Measurements from ENCODE around the gene CEMIP. TPM values are rescaled to one million over a fixed set of nuclear protein-coding genes. Genes with fewer than 3 reads are reported as not detected.

The CEMIP gene
- polyA plus RNA-seq, 2 of the 4 experiments (the other 2 are of a cell fraction), result 0.54 to 0.84 TPM

DNA sequence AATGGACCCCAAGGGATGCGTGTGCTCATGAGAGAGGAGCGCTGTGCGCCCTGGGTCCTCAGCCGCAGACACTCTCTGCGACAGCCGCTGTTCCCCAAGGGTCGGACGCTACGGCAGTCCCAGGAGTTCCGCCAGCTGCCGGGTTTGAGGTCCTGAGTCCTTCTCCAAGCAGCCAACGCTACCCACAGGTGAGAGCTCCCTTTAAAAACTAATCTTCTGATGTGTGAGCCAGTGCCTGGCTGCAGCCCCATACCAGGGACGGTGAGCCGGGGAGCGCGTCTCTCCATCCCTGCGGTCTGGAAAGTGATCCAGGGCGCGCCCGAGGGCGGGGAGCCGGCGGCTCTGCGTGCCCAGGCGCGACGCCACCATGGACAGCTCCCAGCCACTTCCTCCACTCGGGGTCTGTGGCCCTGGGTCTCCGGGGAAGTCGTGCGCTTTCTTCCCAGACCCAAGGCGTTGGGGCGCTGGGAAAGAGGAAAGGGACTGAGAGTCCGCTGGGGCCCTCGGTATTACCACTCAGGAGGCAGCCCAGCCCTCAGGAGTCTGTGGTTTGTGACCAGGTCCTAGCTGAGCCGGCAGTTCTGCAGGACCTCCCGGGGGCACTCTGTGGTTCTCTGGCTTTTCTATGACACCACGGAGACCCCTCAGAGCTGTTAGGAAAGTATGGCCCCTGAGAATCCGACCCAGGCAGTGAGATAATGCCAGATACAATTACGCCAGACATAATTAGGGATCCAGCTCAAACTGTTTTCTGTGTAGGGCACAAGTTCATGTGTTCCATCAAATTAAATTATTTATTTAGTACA lies 1.4 kb downstream of the CEMIP start (continued):
- no peak for TF ChIP-seq SREBF2 (IDR thresholded peaks at IDR 0.05)
- TF ChIP-seq EHF (CRISPR knock-in tag; IDR thresholded peaks at IDR 0.05), result no peak
- TF ChIP-seq POLR2A (IDR thresholded peaks at IDR 0.05; ENCODE audit: low read length), result no peak
- 0 out of 2 replicates have a peak, but pooled peaks have one; percentile 65 for TF ChIP-seq EHMT2 (IDR thresholded peaks at IDR 0.05; ENCODE audit: low read depth)
- TF ChIP-seq, protein P1, sequence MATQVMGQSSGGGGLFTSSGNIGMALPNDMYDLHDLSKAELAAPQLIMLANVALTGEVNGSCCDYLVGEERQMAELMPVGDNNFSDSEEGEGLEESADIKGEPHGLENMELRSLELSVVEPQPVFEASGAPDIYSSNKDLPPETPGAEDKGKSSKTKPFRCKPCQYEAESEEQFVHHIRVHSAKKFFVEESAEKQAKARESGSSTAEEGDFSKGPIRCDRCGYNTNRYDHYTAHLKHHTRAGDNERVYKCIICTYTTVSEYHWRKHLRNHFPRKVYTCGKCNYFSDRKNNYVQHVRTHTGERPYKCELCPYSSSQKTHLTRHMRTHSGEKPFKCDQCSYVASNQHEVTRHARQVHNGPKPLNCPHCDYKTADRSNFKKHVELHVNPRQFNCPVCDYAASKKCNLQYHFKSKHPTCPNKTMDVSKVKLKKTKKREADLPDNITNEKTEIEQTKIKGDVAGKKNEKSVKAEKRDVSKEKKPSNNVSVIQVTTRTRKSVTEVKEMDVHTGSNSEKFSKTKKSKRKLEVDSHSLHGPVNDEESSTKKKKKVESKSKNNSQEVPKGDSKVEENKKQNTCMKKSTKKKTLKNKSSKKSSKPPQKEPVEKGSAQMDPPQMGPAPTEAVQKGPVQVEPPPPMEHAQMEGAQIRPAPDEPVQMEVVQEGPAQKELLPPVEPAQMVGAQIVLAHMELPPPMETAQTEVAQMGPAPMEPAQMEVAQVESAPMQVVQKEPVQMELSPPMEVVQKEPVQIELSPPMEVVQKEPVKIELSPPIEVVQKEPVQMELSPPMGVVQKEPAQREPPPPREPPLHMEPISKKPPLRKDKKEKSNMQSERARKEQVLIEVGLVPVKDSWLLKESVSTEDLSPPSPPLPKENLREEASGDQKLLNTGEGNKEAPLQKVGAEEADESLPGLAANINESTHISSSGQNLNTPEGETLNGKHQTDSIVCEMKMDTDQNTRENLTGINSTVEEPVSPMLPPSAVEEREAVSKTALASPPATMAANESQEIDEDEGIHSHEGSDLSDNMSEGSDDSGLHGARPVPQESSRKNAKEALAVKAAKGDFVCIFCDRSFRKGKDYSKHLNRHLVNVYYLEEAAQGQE (IDR thresholded peaks at IDR 0.05), result peak; percentile 95
- TF ChIP-seq, protein P2, sequence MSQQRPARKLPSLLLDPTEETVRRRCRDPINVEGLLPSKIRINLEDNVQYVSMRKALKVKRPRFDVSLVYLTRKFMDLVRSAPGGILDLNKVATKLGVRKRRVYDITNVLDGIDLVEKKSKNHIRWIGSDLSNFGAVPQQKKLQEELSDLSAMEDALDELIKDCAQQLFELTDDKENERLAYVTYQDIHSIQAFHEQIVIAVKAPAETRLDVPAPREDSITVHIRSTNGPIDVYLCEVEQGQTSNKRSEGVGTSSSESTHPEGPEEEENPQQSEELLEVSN (IDR thresholded peaks at IDR 0.05; ENCODE audit: borderline replicate concordance, low read depth), result no peak
- TF ChIP-seq MAZ (IDR thresholded peaks at IDR 0.05; ENCODE audit: borderline replicate concordance, low read depth, low read length), result no peak

DNA sequence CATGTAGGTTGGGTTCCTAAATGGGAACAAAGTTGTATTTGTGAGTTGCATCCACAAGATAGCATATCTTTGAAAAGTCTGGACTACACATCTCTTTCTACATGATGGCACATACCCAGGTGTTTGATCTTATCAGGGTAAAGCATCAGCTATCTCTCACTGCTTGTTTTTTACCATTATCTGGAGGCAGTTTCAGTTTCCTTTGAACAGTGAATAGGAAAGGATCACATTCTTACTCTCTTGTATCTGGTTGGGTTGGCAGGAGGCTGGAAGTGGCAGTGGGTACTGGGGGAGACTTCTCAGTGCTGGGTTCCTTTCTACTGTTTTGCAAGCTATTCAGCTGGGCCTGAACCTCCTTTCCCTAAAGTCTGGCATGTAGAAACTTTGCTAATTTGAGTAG lies 4.1 kb downstream of the CEMIP start:
- ChIA-PET POLR2A (no interaction called here), CTCF (interaction anchor here (0.6 to 5.5 kb wide), 5 partner anchors 51 to 215 kb away, joined by 3 to 50 read pairs (median 3); no protein-coding TSS in a partner anchor)
- ATAC-seq, result no peak
- FAIRE-seq, result peak; percentile 49
- no peak for DNase-seq (ENCODE audit: low read depth in 1 of 2, low spot score in 1 of 2)
- H3K4me3 ChIP-seq, result no peak overlapping the region
- no peak for TF ChIP-seq RNF2 (IDR thresholded peaks at IDR 0.05; ENCODE audit: borderline replicate concordance, low read depth)
- TF ChIP-seq POLR2AphosphoS2 (conservative IDR thresholded peaks at IDR 0.05; ENCODE audit: low read length), result no peak
- TF ChIP-seq ESRRA (IDR thresholded peaks at IDR 0.05; ENCODE audit: borderline replicate concordance, low read length), result no peak
- no peak for TF ChIP-seq MYC (IDR thresholded peaks at IDR 0.05; ENCODE audit: borderline replicate concordance, low read length)
- TF ChIP-seq CEBPB (IDR thresholded peaks at IDR 0.05), result no peak
- TF ChIP-seq TFCP2L1 (CRISPR knock-in tag; IDR thresholded peaks at IDR 0.05), result no peak
- TF ChIP-seq TP53 (CRISPR knock-in tag; IDR thresholded peaks at IDR 0.05), result no peak
- TF ChIP-seq EHF (CRISPR knock-in tag; IDR thresholded peaks at IDR 0.05), result no peak
- TF ChIP-seq, protein P1 (IDR thresholded peaks at IDR 0.05), result no peak
- TF ChIP-seq HOXA7 (CRISPR knock-in tag; IDR thresholded peaks at IDR 0.05), result no peak
- TF ChIP-seq CHD2 (IDR thresholded peaks at IDR 0.05; ENCODE audit: low read length, partially characterized antibody), result no peak
- TF ChIP-seq FOSL2 (IDR thresholded peaks at IDR 0.05), result no peak
- TF ChIP-seq FOSL2 (CRISPR knock-in tag; IDR thresholded peaks at IDR 0.05), result no peak
- TF ChIP-seq MAZ (IDR thresholded peaks at IDR 0.05; ENCODE audit: borderline replicate concordance, low read depth, low read length), result no peak
- TF ChIP-seq, protein P2 (IDR thresholded peaks at IDR 0.05; ENCODE audit: borderline replicate concordance, low read depth), result no peak
- TF ChIP-seq NPAS2 (CRISPR knock-in tag; IDR thresholded peaks at IDR 0.05; ENCODE audit: borderline replicate concordance), result no peak
- TF ChIP-seq CBX8 (IDR thresholded peaks at IDR 0.05), result no peak
- no peak overlapping the region for H3K27ac ChIP-seq
- H3K4me1 ChIP-seq, result peaks cover 12% of the 10 kb centered on the region; the same call in 2 of the 3 replicates
- H3K4me2 ChIP-seq, result no peak overlapping the region
- H3K9me3 ChIP-seq, result no peaks in the 10 kb centered on the region
